GM21526 (cell line): ENCODE data around the gene EPHA6.
"Not testable (repeated sequence)": the region's sequence is repeated elsewhere in the genome, so short reads cannot be mapped to it uniquely, and the experiment has no call there.

ENCODE experiments used
- ATAC-seq: cut with Tn5 transposase; IDR thresholded peaks from one replicate; pipeline ENCODE4 v1.9.1; 2021; ENCODE audit warnings: moderate library complexity; ENCODE audit not compliant: unreplicated experiment, low FRiP score

Gene EPHA6

GRCh38 chr3:97391167-97391566 lies 576.8 kb downstream of the EPHA6 start:
- ATAC-seq: no peak

- no peak for ATAC-seq
Measured at GRCh38 chr3:97409612-97410011, 595.2 kb downstream of the EPHA6 start.

- ATAC-seq: no peak
Measured at GRCh38 chr3:97421565-97421964, 607.2 kb downstream of the EPHA6 start.

- no peak for ATAC-seq
Measured at GRCh38 chr3:97425002-97425401, 610.6 kb downstream of the EPHA6 start.

- ATAC-seq: no peak
Measured at GRCh38 chr3:97430601-97431000, 616.2 kb downstream of the EPHA6 start.

- no peak for ATAC-seq
Measured at GRCh38 chr3:97432914-97433313, 618.5 kb downstream of the EPHA6 start.

- ATAC-seq: no peak
Measured at GRCh38 chr3:97438131-97438530, 623.7 kb downstream of the EPHA6 start.

GRCh38 chr3:97439373-97439772 lies 625.0 kb downstream of the EPHA6 start:
- no peak for ATAC-seq

- no peak for ATAC-seq
Measured at GRCh38 chr3:97464035-97464434, 649.6 kb downstream of the EPHA6 start.

GRCh38 chr3:97470481-97470880 lies 656.1 kb downstream of the EPHA6 start:
- no peak for ATAC-seq

- ATAC-seq: no peak
Measured at GRCh38 chr3:97479740-97480139, 665.3 kb downstream of the EPHA6 start.

- ATAC-seq: not testable (repeated sequence)
Measured at GRCh38 chr3:97480696-97481289, 666.4 kb downstream of the EPHA6 start.

GRCh38 chr3:97481416-97481815 lies 667.0 kb downstream of the EPHA6 start:
- no peak for ATAC-seq

- no peak for ATAC-seq
Measured at GRCh38 chr3:97485206-97485605, 670.8 kb downstream of the EPHA6 start.

- ATAC-seq: no peak
Measured at GRCh38 chr3:97487587-97487986, 673.2 kb downstream of the EPHA6 start.

- no peak for ATAC-seq
Measured at GRCh38 chr3:97488741-97489140, 674.3 kb downstream of the EPHA6 start.

- ATAC-seq: no peak
Measured at GRCh38 chr3:97495896-97496295, 681.5 kb downstream of the EPHA6 start.

GRCh38 chr3:97497138-97497537 lies 682.7 kb downstream of the EPHA6 start:
- no peak for ATAC-seq

- no peak for ATAC-seq
Measured at GRCh38 chr3:97504463-97504862, 690.1 kb downstream of the EPHA6 start.

- no peak for ATAC-seq
Measured at GRCh38 chr3:97510795-97511194, 696.4 kb downstream of the EPHA6 start.

GRCh38 chr3:97515076-97515475 lies 700.7 kb downstream of the EPHA6 start:
- no peak for ATAC-seq

GRCh38 chr3:97530691-97531090 lies 716.3 kb downstream of the EPHA6 start:
- no peak for ATAC-seq

GRCh38 chr3:97547573-97547972 lies 733.2 kb downstream of the EPHA6 start:
- ATAC-seq: not testable (repeated sequence)
